Measurements from ENCODE around the gene RUVBL2. TPM values are rescaled to one million over a fixed set of nuclear protein-coding genes. Genes with fewer than 3 reads are reported as not detected.
"Not testable (repeated sequence)": the region's sequence is repeated elsewhere in the genome, so short reads cannot be mapped to it uniquely, and the experiment has no call there.

The RUVBL2 gene
- total RNA-seq, 1 donor from 2014 or later = 60.3 TPM

- DNase-seq (ENCODE audit: low spot score) = no peak
These were observed 24.1 kb downstream of the RUVBL2 start for GRCh38 chr19:49017666-49018351.

- DNase-seq (ENCODE audit: low spot score) = not testable (repeated sequence)
These were observed 24.9 kb downstream of the RUVBL2 start for GRCh38 chr19:49018388-49019241.

- peak; percentile 73 for DNase-seq (ENCODE audit: low spot score)
These were observed 25.7 kb downstream of the RUVBL2 start for GRCh38 chr19:49019242-49019932.

- DNase-seq (ENCODE audit: low spot score) = no peak
These were observed 26.7 kb downstream of the RUVBL2 start for GRCh38 chr19:49020342-49020741.

- no peak for DNase-seq (ENCODE audit: low spot score)
These were observed 27.5 kb downstream of the RUVBL2 start for GRCh38 chr19:49020931-49021895.

- DNase-seq (ENCODE audit: low spot score) = no peak
These were observed 28.4 kb downstream of the RUVBL2 start for GRCh38 chr19:49022116-49022515.

GRCh38 chr19:49024233-49024632 lies 30.5 kb downstream of the RUVBL2 start, which contains the start of gene CGB3:
CGB3 (minus strand) TSS chr19:49024333; CDS start chr19:49023971, 362 bp downstream.
- DNase-seq (ENCODE audit: low spot score) = not testable (repeated sequence)

GRCh38 chr19:49025088-49025487 lies 31.4 kb downstream of the RUVBL2 start:
- DNase-seq (ENCODE audit: low spot score) = not testable (repeated sequence)

GRCh38 chr19:49025599-49025998 lies 31.9 kb downstream of the RUVBL2 start:
- DNase-seq (ENCODE audit: low spot score) = not testable (repeated sequence)

GRCh38 chr19:49028686-49029085 lies 35.0 kb downstream of the RUVBL2 start:
- DNase-seq (ENCODE audit: low spot score) = not testable (repeated sequence)

GRCh38 chr19:49029749-49030148 lies 36.1 kb downstream of the RUVBL2 start:
- DNase-seq (ENCODE audit: low spot score) = not testable (repeated sequence)

- not testable (repeated sequence) for DNase-seq (ENCODE audit: low spot score)
These were observed 36.6 kb downstream of the RUVBL2 start for GRCh38 chr19:49030323-49030722.

GRCh38 chr19:49031642-49032301 lies 38.1 kb downstream of the RUVBL2 start, which contains the start of gene CGB2:
CGB2 (plus strand) TSS chr19:49031890; CDS start chr19:49032096, 206 bp downstream.
- DNase-seq (ENCODE audit: low spot score) = not testable (repeated sequence)

GRCh38 chr19:49036815-49037214 lies 43.1 kb downstream of the RUVBL2 start, which contains the start of gene CGB1:
CGB1 (minus strand) TSS chr19:49036895; CDS start chr19:49036711, 184 bp downstream.
- DNase-seq (ENCODE audit: low spot score) = not testable (repeated sequence)

- DNase-seq (ENCODE audit: low spot score) = not testable (repeated sequence)
These were observed 44.4 kb downstream of the RUVBL2 start for GRCh38 chr19:49038111-49038510.

GRCh38 chr19:49038557-49039276 lies 45.0 kb downstream of the RUVBL2 start:
- not testable (repeated sequence) for DNase-seq (ENCODE audit: low spot score)

GRCh38 chr19:49039736-49040135 lies 46.0 kb downstream of the RUVBL2 start:
- not testable (repeated sequence) for DNase-seq (ENCODE audit: low spot score)

GRCh38 chr19:49042177-49042576 lies 48.5 kb downstream of the RUVBL2 start:
- no peak for DNase-seq (ENCODE audit: low spot score)

GRCh38 chr19:49042666-49043065 lies 49.0 kb downstream of the RUVBL2 start:
- not testable (repeated sequence) for DNase-seq (ENCODE audit: low spot score)

Data from mucosa of gallbladder (tissue), 1 donor.